ENCODE data around the gene NT5DC3. TPM values are rescaled to one million over a fixed set of nuclear protein-coding genes. Genes with fewer than 3 reads are reported as not detected.

NT5DC3 gene
- total and polyA plus RNA-seq, 4 donors = 1.3 to 9.0 (median 4.4) TPM

GRCh38 chr12:103824845-103825244 is 16.2 kb downstream of the NT5DC3 start:
- peaks cover 0 to 2% (median 0%) of the 10 kb centered on the region in 4 donors for H3K9me3 ChIP-seq (ENCODE audit: control insufficient read depth in 4 of 4, low read length in 3 of 4)
- H3K4me3 ChIP-seq (ENCODE audit: low read depth in 1 of 3, low read length in 3 of 3) = no peak overlapping the region
- H3K4me1 ChIP-seq (ENCODE audit: control insufficient read depth in 4 of 4, insufficient read depth in 4 of 4, low read length in 3 of 4) = peaks cover 0 to 5% (median 0%) of the 10 kb centered on the region in 4 donors
- WGBS = 80% methylated on average over 3 of the region's 3 CpGs
- no peak for TF ChIP-seq EGR1 (IDR thresholded peaks at IDR 0.05; ENCODE audit: low read depth in 2 of 2)
- no peak for TF ChIP-seq GABPA (IDR thresholded peaks at IDR 0.05 in 1 of 2, conservative IDR thresholded peaks at IDR 0.05 in 1 of 2)
- no peak for TF ChIP-seq FOXA1 (IDR thresholded peaks at IDR 0.05)
- TF ChIP-seq HNF4G (IDR thresholded peaks at IDR 0.05) = no peak
- no peak for TF ChIP-seq MAX (IDR thresholded peaks at IDR 0.05)
- no peak for TF ChIP-seq ZBTB33 (IDR thresholded peaks at IDR 0.05)
- TF ChIP-seq HNF4A (conservative IDR thresholded peaks at IDR 0.05) = no peak
- no peak for TF ChIP-seq YY1 (IDR thresholded peaks at IDR 0.05)
- TF ChIP-seq FOXA2 (IDR thresholded peaks at IDR 0.05) = no peak
- no peak for TF ChIP-seq JUND (IDR thresholded peaks at IDR 0.05)
- no peak for TF ChIP-seq RXRA (IDR thresholded peaks at IDR 0.05)
- no peak for TF ChIP-seq CTCF (IDR thresholded peaks at IDR 0.05; ENCODE audit: low read depth, low read length, missing input control)
- no peak for TF ChIP-seq TAF1 (conservative IDR thresholded peaks at IDR 0.05)
- no peak for TF ChIP-seq REST (IDR thresholded peaks at IDR 0.05)
- H3K9ac ChIP-seq (ENCODE audit: low read depth in 1 of 2, low read length in 2 of 2) = no peak overlapping the region
- no peaks in the 10 kb centered on the region for H3K27me3 ChIP-seq (ENCODE audit: control insufficient read depth in 4 of 4, insufficient read depth in 4 of 4, low read length in 3 of 4)
- DNase-seq (ENCODE audit: low spot score) = no peak
- H3K27ac ChIP-seq (ENCODE audit: low read depth in 1 of 2, low read length in 2 of 2) = no peak overlapping the region
- no peaks in the 10 kb centered on the region for H3K36me3 ChIP-seq (ENCODE audit: control insufficient read depth in 4 of 4, insufficient read depth in 3 of 4, low read depth in 1 of 4, low read length in 3 of 4)

GRCh38 chr12:103824290-103824689 is 16.7 kb downstream of the NT5DC3 start:
- no peak for DNase-seq (ENCODE audit: low spot score)
- no peak for TF ChIP-seq RAD21 (IDR thresholded peaks at IDR 0.05)
- no peak for TF ChIP-seq HNF4A (conservative IDR thresholded peaks at IDR 0.05)
- no peak for TF ChIP-seq YY1 (IDR thresholded peaks at IDR 0.05)
- no peak for TF ChIP-seq SP1 (IDR thresholded peaks at IDR 0.05)
- WGBS = 77% methylated on average over 3 of the region's 3 CpGs

More at GRCh38 chr12:103824290-103824689, 16.7 kb downstream of the NT5DC3 start:
- Histone ChIP-seq H3K27me3 (ENCODE audit: control insufficient read depth in 4 of 4, insufficient read depth in 4 of 4, low read length in 3 of 4) (no peaks in the 10 kb centered on the region), H3K4me3 (ENCODE audit: low read depth in 1 of 3, low read length in 3 of 3) (no peak overlapping the region), H3K4me1 (ENCODE audit: control insufficient read depth in 4 of 4, insufficient read depth in 4 of 4, low read length in 3 of 4) (peaks cover 0 to 5% (median 0%) of the 10 kb centered on the region in 4 donors), H3K9me3 (ENCODE audit: control insufficient read depth in 4 of 4, low read length in 3 of 4) (peaks cover 0 to 2% (median 0%) of the 10 kb centered on the region in 4 donors), H3K27ac (ENCODE audit: low read depth in 1 of 2, low read length in 2 of 2) (no peak overlapping the region), H3K36me3 (ENCODE audit: control insufficient read depth in 4 of 4, insufficient read depth in 3 of 4, low read depth in 1 of 4, low read length in 3 of 4) (no peaks in the 10 kb centered on the region), H3K9ac (ENCODE audit: low read depth in 1 of 2, low read length in 2 of 2) (no peak overlapping the region)
